K562 (cell line): ENCODE results near the gene TCF3. TPM values are rescaled to one million over a fixed set of nuclear protein-coding genes. Genes with fewer than 3 reads are reported as not detected.

Experiments
- ARHGAP35 ChIP-seq: fragments of 450-650 bp; IDR thresholded peaks from 2 replicates; pipeline ENCODE4 v1.6.1; 2018; ENCODE audit not compliant: partially characterized antibody
- CBFA2T2 ChIP-seq: fragments of 450-650 bp; conservative IDR thresholded peaks from 2 replicates; pipeline ENCODE4 v1.6.1; 2017; ENCODE audit warnings: mild to moderate bottlenecking
- FIP1L1 ChIP-seq: fragments of 200-400 bp; formaldehyde crosslinking; IDR thresholded peaks from 2 replicates; pipeline ENCODE4 v1.6.1; 2018; ENCODE audit warnings: mild to moderate bottlenecking, low read depth, low read length; ENCODE audit not compliant: poor library complexity, severe bottlenecking
- HDAC1 ChIP-seq, 2 experiments: fragments of 450-650 bp; IDR thresholded peaks; 2 replicates each; pipeline ENCODE4 v1.6.1; 2016 to 2017; ENCODE audit warnings: inconsistent platforms in 1 of 2, mild to moderate bottlenecking in 1 of 2, moderate library complexity in 1 of 2
- MEIS2 ChIP-seq: fragments of 450-650 bp; IDR thresholded peaks from 2 replicates; pipeline ENCODE4 v1.6.1; 2014; ENCODE audit warnings: mild to moderate bottlenecking; ENCODE audit not compliant: partially characterized antibody
- NCOA6 ChIP-seq: fragments of 450-650 bp; IDR thresholded peaks from 2 replicates; pipeline ENCODE4 v1.6.1; 2017; ENCODE audit warnings: mild to moderate bottlenecking
- NR2C1 ChIP-seq, 2 experiments: fragments of 450-650 bp; IDR thresholded peaks; 2 replicates each; pipeline ENCODE4 v1.6.1; 2017; ENCODE audit warnings: mild to moderate bottlenecking in 2 of 2, antibody characterized with exemption in 1 of 2, inconsistent platforms in 1 of 2, missing compliant biosample characterization in 1 of 2, missing genetic modification characterization in 1 of 2
- POLR3A ChIP-seq: IDR thresholded peaks from 2 replicates; pipeline ENCODE4 v1.6.1; 2011; ENCODE audit warnings: borderline replicate concordance, mild to moderate bottlenecking, moderate library complexity; ENCODE audit not compliant: insufficient read length, insufficient read depth; ENCODE audit errors: extremely low read depth
- PPARD ChIP-seq: fragments of 250-450 bp; sonication (Bioruptor Pico); IDR thresholded peaks from 2 replicates; pipeline ENCODE4 v1.8.0; 2022; ENCODE audit warnings: inconsistent platforms, mild to moderate bottlenecking, moderate library complexity
- RBM34 ChIP-seq: fragments of 200-400 bp; formaldehyde crosslinking; IDR thresholded peaks from 2 replicates; pipeline ENCODE4 v1.6.1; 2018; ENCODE audit warnings: low read length, borderline replicate concordance; ENCODE audit not compliant: insufficient read depth
- SMARCA4 ChIP-seq: fragments of 450-650 bp; IDR thresholded peaks from 2 replicates; pipeline ENCODE4 v1.6.1; 2016
- polyA plus RNA-seq, 8 experiments: library from polyadenylated mRNA; depleted of rRNA in 4 of 8; stranded (reverse) in 5 of 8; unstranded in 3 of 8; fragments of >200 nt; fragmentation: Nextera tagmentation in 2 of 8; fragmentation: Illumina TruSeq in 1 of 8; extraction: Ambion mirVana in 2 of 8; extraction: Trizol in 1 of 8; gene quantifications; 2 replicates each; pipeline versions ENCODE4 v1.2.1 to v1.2.3, GENCODE V29; 2011 to 2014; ENCODE audit warnings: inconsistent platforms in 1 of 8, missing spikeins in 1 of 8
- total RNA-seq, 7 experiments: library from RNA; depleted of rRNA in 6 of 7; stranded (reverse); fragments of >200 nt in 6 of 7; fragmentation: Illumina TruSeq in 2 of 7; extraction: Trizol in 2 of 7; gene quantifications; 2 replicates each; pipeline versions ENCODE4 v1.2.1 to v1.2.3, GENCODE V29; 2011 to 2021; ENCODE audit warnings: low replicate concordance in 1 of 7
- TF ChIP-seq, protein P1 (sequence below): fragments of 450-650 bp; IDR thresholded peaks from 2 replicates; pipeline ENCODE4 v1.6.1; 2016; ENCODE audit warnings: borderline replicate concordance
- TF ChIP-seq, protein P2 (sequence below), 2 experiments: fragments of 450-650 bp; IDR thresholded peaks; 2 replicates each; pipeline ENCODE4 v1.6.1; 2016; ENCODE audit warnings: mild to moderate bottlenecking in 2 of 2, borderline replicate concordance in 1 of 2, low read depth in 1 of 2, moderate library complexity in 1 of 2
- TF ChIP-seq, protein P3 (sequence below): fragments of 450-650 bp; formaldehyde crosslinking; conservative IDR thresholded peaks from 2 replicates; pipeline ENCODE4 v1.4.0; 2022; ENCODE audit warnings: mild to moderate bottlenecking, missing genetic modification characterization
- TF ChIP-seq, protein P4 (sequence below): fragments of 250-450 bp; sonication (Bioruptor Pico); IDR thresholded peaks from 2 replicates; pipeline ENCODE4 v1.8.0; 2022; ENCODE audit warnings: moderate library complexity, mild to moderate bottlenecking, inconsistent platforms

TCF3 gene
- total and polyA plus RNA-seq, 9 of the 15 experiments (the other 6 are each of a cell fraction or from before 2014, with no cell fraction given), result 5.6 to 259 (median 84.0) TPM

DNA sequence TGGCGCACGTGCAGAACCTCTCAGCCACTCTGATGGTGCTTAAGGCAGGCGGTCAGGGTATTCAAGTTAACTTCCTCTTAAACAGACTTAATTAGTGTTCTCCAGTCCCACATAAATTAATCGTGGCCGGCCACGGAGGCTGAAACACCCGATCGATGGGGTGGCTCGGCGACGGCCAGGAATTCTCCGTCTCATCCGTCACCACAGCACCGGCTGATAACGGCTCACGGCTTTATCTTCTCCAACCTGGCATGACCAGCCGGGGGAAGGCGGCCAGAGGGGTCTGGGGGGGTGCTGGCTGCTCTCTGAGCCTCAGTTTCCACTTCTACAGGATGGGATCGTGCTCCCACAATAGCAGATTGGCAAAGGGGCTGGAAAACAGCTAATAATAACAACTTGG is 32.6 kb upstream of the TCF3 start (continued):
- TF ChIP-seq, protein P1, sequence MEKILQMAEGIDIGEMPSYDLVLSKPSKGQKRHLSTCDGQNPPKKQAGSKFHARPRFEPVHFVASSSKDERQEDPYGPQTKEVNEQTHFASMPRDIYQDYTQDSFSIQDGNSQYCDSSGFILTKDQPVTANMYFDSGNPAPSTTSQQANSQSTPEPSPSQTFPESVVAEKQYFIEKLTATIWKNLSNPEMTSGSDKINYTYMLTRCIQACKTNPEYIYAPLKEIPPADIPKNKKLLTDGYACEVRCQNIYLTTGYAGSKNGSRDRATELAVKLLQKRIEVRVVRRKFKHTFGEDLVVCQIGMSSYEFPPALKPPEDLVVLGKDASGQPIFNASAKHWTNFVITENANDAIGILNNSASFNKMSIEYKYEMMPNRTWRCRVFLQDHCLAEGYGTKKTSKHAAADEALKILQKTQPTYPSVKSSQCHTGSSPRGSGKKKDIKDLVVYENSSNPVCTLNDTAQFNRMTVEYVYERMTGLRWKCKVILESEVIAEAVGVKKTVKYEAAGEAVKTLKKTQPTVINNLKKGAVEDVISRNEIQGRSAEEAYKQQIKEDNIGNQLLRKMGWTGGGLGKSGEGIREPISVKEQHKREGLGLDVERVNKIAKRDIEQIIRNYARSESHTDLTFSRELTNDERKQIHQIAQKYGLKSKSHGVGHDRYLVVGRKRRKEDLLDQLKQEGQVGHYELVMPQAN, result no peak
- TF ChIP-seq, protein P2, sequence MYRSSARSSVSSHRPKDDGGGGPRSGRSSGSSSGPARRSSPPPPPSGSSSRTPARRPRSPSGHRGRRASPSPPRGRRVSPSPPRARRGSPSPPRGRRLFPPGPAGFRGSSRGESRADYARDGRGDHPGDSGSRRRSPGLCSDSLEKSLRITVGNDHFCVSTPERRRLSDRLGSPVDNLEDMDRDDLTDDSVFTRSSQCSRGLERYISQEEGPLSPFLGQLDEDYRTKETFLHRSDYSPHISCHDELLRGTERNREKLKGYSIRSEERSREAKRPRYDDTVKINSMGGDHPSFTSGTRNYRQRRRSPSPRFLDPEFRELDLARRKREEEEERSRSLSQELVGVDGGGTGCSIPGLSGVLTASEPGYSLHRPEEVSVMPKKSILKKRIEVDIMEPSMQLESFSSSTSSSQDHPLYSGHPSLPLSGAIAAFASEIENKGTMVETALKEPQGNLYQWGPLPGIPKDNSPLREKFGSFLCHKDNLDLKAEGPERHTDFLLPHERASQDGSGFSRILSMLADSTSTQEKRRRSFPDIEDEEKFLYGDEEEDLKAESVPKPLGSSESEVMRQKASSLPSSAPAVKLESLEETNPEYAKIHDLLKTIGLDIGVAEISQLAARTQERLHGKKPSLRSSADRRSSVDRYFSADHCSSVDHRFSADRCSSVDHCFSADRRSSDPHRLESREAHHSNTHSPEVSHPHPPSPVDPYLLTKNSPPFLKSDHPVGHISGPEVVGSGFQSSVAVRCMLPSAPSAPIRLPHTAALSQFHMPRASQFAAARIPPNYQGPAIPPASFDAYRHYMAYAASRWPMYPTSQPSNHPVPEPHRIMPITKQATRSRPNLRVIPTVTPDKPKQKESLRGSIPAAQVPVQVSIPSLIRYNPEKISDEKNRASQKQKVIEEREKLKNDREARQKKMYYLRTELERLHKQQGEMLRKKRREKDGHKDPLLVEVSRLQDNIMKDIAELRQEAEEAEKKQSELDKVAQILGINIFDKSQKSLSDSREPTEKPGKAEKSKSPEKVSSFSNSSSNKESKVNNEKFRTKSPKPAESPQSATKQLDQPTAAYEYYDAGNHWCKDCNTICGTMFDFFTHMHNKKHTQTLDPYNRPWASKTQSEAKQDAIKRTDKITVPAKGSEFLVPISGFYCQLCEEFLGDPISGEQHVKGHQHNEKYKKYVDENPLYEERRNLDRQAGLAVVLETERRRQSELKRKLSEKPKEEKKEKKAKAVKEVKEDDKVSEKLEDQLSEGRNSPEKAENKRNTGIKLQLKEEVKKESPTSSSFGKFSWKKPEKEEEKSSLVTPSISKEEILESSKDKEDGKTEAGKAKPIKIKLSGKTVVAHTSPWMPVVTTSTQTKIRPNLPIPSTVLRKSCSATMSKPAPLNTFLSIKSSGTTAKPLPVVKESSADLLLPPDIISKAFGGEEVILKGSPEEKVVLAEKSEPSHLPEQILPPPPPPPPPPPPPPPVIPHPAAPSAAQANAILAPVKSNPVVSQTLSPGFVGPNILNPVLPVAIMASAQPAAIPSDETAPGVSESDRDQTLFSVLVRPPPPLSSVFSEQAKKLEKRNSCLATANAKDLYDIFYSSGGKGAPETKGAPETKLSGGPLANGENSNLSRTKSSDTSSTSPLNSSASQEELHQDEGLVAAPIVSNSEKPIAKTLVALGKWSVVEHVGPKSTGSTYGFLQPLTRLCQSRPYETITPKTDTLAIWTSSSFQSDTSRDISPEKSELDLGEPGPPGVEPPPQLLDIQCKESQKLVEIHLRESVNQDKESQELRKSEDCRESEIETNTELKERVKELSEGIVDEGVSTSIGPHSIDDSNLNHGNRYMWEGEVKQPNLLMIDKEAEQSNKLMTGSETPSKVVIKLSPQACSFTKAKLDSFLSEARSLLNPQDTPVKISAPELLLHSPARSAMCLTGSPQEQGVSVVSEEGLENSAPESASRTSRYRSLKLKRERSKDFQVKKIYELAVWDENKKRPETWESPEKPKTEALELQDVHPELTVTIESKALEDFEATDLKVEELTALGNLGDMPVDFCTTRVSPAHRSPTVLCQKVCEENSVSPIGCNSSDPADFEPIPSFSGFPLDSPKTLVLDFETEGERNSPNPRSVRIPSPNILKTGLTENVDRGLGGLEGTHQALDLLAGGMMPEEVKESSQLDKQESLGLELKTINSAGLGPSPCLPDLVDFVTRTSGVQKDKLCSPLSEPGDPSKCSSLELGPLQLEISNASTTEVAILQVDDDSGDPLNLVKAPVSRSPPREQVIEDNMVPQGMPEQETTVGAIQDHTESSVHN (IDR thresholded peaks at IDR 0.05; ENCODE audit: borderline replicate concordance in 1 of 2, low read depth in 1 of 2), result no peak
- TF ChIP-seq ARHGAP35, result no peak
- TF ChIP-seq CBFA2T2, result 0 out of 2 replicates have a peak, but pooled peaks have one; percentile 18
- no peak for TF ChIP-seq NR2C1 (IDR thresholded peaks at IDR 0.05)
- TF ChIP-seq NR2C1 (tag; IDR thresholded peaks at IDR 0.05), result no peak
- no peak for TF ChIP-seq NCOA6
- TF ChIP-seq SMARCA4, result peak; percentile 59
- TF ChIP-seq MEIS2, result peak; percentile 64
- no peak for TF ChIP-seq PPARD (CRISPR knock-in tag)
- TF ChIP-seq RBM34, result no peak
- TF ChIP-seq, protein P3, sequence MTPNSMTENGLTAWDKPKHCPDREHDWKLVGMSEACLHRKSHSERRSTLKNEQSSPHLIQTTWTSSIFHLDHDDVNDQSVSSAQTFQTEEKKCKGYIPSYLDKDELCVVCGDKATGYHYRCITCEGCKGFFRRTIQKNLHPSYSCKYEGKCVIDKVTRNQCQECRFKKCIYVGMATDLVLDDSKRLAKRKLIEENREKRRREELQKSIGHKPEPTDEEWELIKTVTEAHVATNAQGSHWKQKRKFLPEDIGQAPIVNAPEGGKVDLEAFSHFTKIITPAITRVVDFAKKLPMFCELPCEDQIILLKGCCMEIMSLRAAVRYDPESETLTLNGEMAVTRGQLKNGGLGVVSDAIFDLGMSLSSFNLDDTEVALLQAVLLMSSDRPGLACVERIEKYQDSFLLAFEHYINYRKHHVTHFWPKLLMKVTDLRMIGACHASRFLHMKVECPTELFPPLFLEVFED (CRISPR knock-in tag), result no peak
- TF ChIP-seq, protein P4, sequence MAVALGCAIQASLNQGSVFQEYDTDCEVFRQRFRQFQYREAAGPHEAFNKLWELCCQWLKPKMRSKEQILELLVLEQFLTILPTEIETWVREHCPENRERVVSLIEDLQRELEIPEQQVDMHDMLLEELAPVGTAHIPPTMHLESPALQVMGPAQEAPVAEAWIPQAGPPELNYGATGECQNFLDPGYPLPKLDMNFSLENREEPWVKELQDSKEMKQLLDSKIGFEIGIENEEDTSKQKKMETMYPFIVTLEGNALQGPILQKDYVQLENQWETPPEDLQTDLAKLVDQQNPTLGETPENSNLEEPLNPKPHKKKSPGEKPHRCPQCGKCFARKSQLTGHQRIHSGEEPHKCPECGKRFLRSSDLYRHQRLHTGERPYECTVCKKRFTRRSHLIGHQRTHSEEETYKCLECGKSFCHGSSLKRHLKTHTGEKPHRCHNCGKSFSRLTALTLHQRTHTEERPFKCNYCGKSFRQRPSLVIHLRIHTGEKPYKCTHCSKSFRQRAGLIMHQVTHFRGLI (CRISPR knock-in tag), result no peak
- TF ChIP-seq FIP1L1, result no peak
- no peak for TF ChIP-seq POLR3A
- no peak for TF ChIP-seq HDAC1 (IDR thresholded peaks at IDR 0.05)
